Smooth muscle cell (in vitro differentiated cells): ENCODE data around the gene THSD7B. TPM values are rescaled to one million over a fixed set of nuclear protein-coding genes. Genes with fewer than 3 reads are reported as not detected.

Experiments used
- DNase-seq: peaks from one replicate; lab custom pipeline; 2025; ENCODE audit not compliant: unreplicated experiment; lab: John Stamatoyannopoulos, UW
- H2AFZ ChIP-seq: fragments of 200-600 bp; sonication (generic); 2 replicates; pipeline ENCODE4 v1.6.0; 2016; ENCODE audit warnings: antibody characterized with exemption, low read depth, mild to moderate bottlenecking
- H3F3A ChIP-seq: fragments of 200-600 bp; sonication (generic); 2 replicates; pipeline ENCODE4 v1.6.0; 2017; ENCODE audit warnings: antibody characterized with exemption, low read depth
- H3K27ac ChIP-seq: fragments of 200-600 bp; sonication (generic); 2 replicates; pipeline ENCODE4 v1.5.1; 2016; ENCODE audit warnings: low read depth, mild to moderate bottlenecking
- H3K27me3 ChIP-seq: fragments of 200-600 bp; sonication (generic); 2 replicates; pipeline ENCODE4 v1.6.1; 2016; ENCODE audit warnings: low read depth, mild to moderate bottlenecking
- H3K36me3 ChIP-seq: fragments of 200-600 bp; sonication (generic); 2 replicates; pipeline ENCODE4 v1.5.1; 2016; ENCODE audit warnings: low read depth
- H3K4me1 ChIP-seq: fragments of 200-600 bp; sonication (generic); 2 replicates; pipeline ENCODE4 v1.5.1; 2016; ENCODE audit warnings: low read depth
- H3K4me2 ChIP-seq: fragments of 200-600 bp; sonication (generic); 2 replicates; pipeline ENCODE4 v1.6.0; 2016; ENCODE audit warnings: mild to moderate bottlenecking
- H3K4me3 ChIP-seq: fragments of 200-600 bp; sonication (generic); 2 replicates; pipeline ENCODE4 v1.5.1; 2016; ENCODE audit warnings: mild to moderate bottlenecking
- H3K79me2 ChIP-seq: fragments of 200-600 bp; sonication (generic); 2 replicates; pipeline ENCODE4 v1.6.0; 2016; ENCODE audit warnings: low read depth, mild to moderate bottlenecking
- H3K9ac ChIP-seq: fragments of 200-600 bp; sonication (generic); 2 replicates; pipeline ENCODE4 v1.6.0; 2016; ENCODE audit warnings: low read depth
- H3K9me3 ChIP-seq: fragments of 200-600 bp; sonication (generic); replicated peaks from 2 replicates; pipeline ENCODE4 v1.5.1; 2016; ENCODE audit warnings: low read depth
- H4K20me1 ChIP-seq: fragments of 200-600 bp; sonication (generic); 2 replicates; pipeline ENCODE4 v1.6.0; 2016; ENCODE audit warnings: low read depth
- CTCF ChIP-seq: fragments of 200-600 bp; sonication (generic); IDR thresholded peaks from 2 replicates; pipeline ENCODE4 v1.5.1; 2017; ENCODE audit warnings: borderline replicate concordance, mild to moderate bottlenecking, antibody characterized with exemption; ENCODE audit not compliant: insufficient read depth, poor library complexity, severe bottlenecking
- WGBS: methylation state at CpG from one replicate; pipeline ENCODE4 v1.1.7; 2016; ENCODE audit warnings: low lambda C conversion rate; 5-methylcytosine and 5-hydroxymethylcytosine counted together
- polyA plus RNA-seq: library from polyadenylated mRNA; unstranded; fragments of >200 nt; fragmentation: Nextera tagmentation; extraction: Ambion mirVana; gene quantifications from 2 replicates; pipeline ENCODE4 v1.2.1, GENCODE V29; 2016
- total RNA-seq: library from RNA; depleted of rRNA; stranded (reverse); fragments of >200 nt; gene quantifications from 2 replicates; pipeline ENCODE4 v1.2.3, GENCODE V29; 2014

Gene THSD7B
- total and polyA plus RNA-seq, 2 experiments from 2014 or later, result not detected

GRCh38 chr2:136818839-136819238 is 53.5 kb downstream of the THSD7B start:
- Histone ChIP-seq H2AFZ (no peak overlapping the region), H3K36me3 (no peaks in the 10 kb centered on the region), H3K27me3 (no peaks in the 10 kb centered on the region), H3K9me3 (no peaks in the 10 kb centered on the region), H3K9ac (no peak overlapping the region), H3K27ac (no peak overlapping the region), H3K79me2 (no peaks in the 10 kb centered on the region), H4K20me1 (no peaks in the 10 kb centered on the region), H3K4me1 (no peaks in the 10 kb centered on the region), H3F3A (no peaks in the 10 kb centered on the region), H3K4me3 (no peak overlapping the region), H3K4me2 (no peak overlapping the region)
- TF ChIP-seq CTCF, result no peak
- DNase-seq, result no peak
- WGBS, result 68% methylated on average over 4 of the region's 4 CpGs

GRCh38 chr2:136823291-136823690 is 57.9 kb downstream of the THSD7B start:
- Histone ChIP-seq H3K9ac (no peak overlapping the region), H4K20me1 (no peaks in the 10 kb centered on the region), H3K9me3 (no peaks in the 10 kb centered on the region), H3K4me3 (no peak overlapping the region), H3K4me1 (no peaks in the 10 kb centered on the region), H3K36me3 (no peaks in the 10 kb centered on the region), H3K4me2 (no peak overlapping the region), H2AFZ (no peak overlapping the region), H3K27ac (no peak overlapping the region), H3F3A (no peaks in the 10 kb centered on the region), H3K79me2 (no peaks in the 10 kb centered on the region), H3K27me3 (no peaks in the 10 kb centered on the region)
- TF ChIP-seq CTCF, result no peak
- 88% methylated on average over 7 of the region's 7 CpGs for WGBS
- no peak for DNase-seq

GRCh38 chr2:136828162-136828561 is 62.8 kb downstream of the THSD7B start:
- Histone ChIP-seq H3K4me1 (no peaks in the 10 kb centered on the region), H3K4me3 (no peak overlapping the region), H2AFZ (no peak overlapping the region), H4K20me1 (no peaks in the 10 kb centered on the region), H3K4me2 (no peak overlapping the region), H3F3A (no peaks in the 10 kb centered on the region), H3K9me3 (no peaks in the 10 kb centered on the region), H3K36me3 (no peaks in the 10 kb centered on the region), H3K79me2 (no peaks in the 10 kb centered on the region), H3K9ac (no peak overlapping the region), H3K27ac (no peak overlapping the region), H3K27me3 (no peaks in the 10 kb centered on the region)
- no peak for TF ChIP-seq CTCF
- WGBS, result 95% methylated on average over 1 of the region's 1 CpG
- no peak for DNase-seq

- no peaks in the 10 kb centered on the region for H4K20me1 ChIP-seq
- no peak for TF ChIP-seq CTCF
- no peak overlapping the region for H2AFZ ChIP-seq
- WGBS, result 93% methylated on average over 1 of the region's 1 CpG
- H3K27me3 ChIP-seq, result no peaks in the 10 kb centered on the region
- no peaks in the 10 kb centered on the region for H3K9me3 ChIP-seq
- no peaks in the 10 kb centered on the region for H3K79me2 ChIP-seq
- no peak overlapping the region for H3K9ac ChIP-seq
- no peak for DNase-seq
- no peak overlapping the region for H3K4me3 ChIP-seq
- H3F3A ChIP-seq, result no peaks in the 10 kb centered on the region
- H3K36me3 ChIP-seq, result no peaks in the 10 kb centered on the region
- H3K4me2 ChIP-seq, result no peak overlapping the region
- H3K4me1 ChIP-seq, result no peaks in the 10 kb centered on the region
- H3K27ac ChIP-seq, result no peak overlapping the region
Observed at GRCh38 chr2:136828774-136829173, 63.4 kb downstream of the THSD7B start.
